Endothelial cell (in vitro differentiated cells): ENCODE data around the gene MMP17. TPM values are rescaled to one million over a fixed set of nuclear protein-coding genes. Genes with fewer than 3 reads are reported as not detected.

Experiments used
- DNase-seq: peaks from one replicate; pipeline ENCODE4 v3.0.0; 2021; ENCODE audit warnings: low spot score
- H3K27ac Mint-ChIP-seq: one replicate; pipeline ENCODE4 v1.8.0; 2021; ENCODE audit warnings: mixed read lengths, inconsistent platforms; ENCODE audit not compliant: unreplicated experiment
- H3K27me3 Mint-ChIP-seq: one replicate; pipeline ENCODE4 v1.8.0; 2021; ENCODE audit warnings: mild to moderate bottlenecking, moderate library complexity, mixed read lengths, inconsistent platforms; ENCODE audit not compliant: unreplicated experiment
- H3K36me3 Mint-ChIP-seq: one replicate; pipeline ENCODE4 v1.8.0; 2021; ENCODE audit warnings: mild to moderate bottlenecking, low read depth, mixed read lengths, inconsistent platforms; ENCODE audit not compliant: unreplicated experiment
- H3K4me1 Mint-ChIP-seq: one replicate; pipeline ENCODE4 v1.8.0; 2021; ENCODE audit warnings: mild to moderate bottlenecking, mixed read lengths, inconsistent platforms; ENCODE audit not compliant: unreplicated experiment
- H3K4me3 Mint-ChIP-seq: one replicate; pipeline ENCODE4 v1.8.0; 2021; ENCODE audit warnings: mild to moderate bottlenecking, mixed read lengths, inconsistent platforms; ENCODE audit not compliant: unreplicated experiment
- H3K9me3 Mint-ChIP-seq: one replicate; pipeline ENCODE4 v1.8.0; 2021; ENCODE audit warnings: mixed read lengths, inconsistent platforms; ENCODE audit not compliant: unreplicated experiment
- total RNA-seq: library from RNA; stranded (reverse); fragmentation: NEBNext Ultra II Directional; extraction: Animal tissue kit (Norgen Biotek cat#: 25700); gene quantifications from one replicate; pipeline ENCODE4 v1.2.1, GENCODE V29; 2021; ENCODE audit not compliant: unreplicated experiment
- TF ChIP-seq, protein P1 (sequence below): fragments of 200-600 bp; sonication (generic); IDR thresholded peaks from one replicate; pipeline ENCODE4 v1.5.0; 2021; ENCODE audit warnings: antibody characterized with exemption; ENCODE audit not compliant: unreplicated experiment

MMP17 gene
- total RNA-seq, 1 donor from 2014 or later: 6.3 TPM

DNA sequence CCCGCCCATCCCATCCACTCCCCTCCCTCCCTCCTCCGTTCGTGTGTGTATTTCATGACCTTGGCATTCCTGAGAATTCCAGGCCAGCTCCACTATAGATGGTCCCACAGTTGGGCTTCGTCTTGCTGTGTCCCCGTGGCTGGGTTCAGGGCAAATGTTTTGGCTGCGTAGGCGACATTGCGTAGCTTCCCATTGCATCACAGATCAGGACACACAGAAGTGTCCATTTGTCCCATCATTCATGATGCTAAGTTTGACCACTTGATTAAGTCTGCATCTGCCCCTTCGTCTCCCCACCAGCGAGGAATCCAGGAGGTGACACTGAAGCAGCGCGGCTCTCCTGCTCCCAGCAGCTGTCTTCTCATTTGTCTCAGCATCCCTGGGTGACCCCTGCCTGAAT, 38.6 kb upstream of the MMP17 start:
- no peaks in the 10 kb centered on the region for H3K4me1 Mint-ChIP-seq
- peak overlapping the region; percentile 47 for H3K4me3 Mint-ChIP-seq
- H3K27ac Mint-ChIP-seq: no peak overlapping the region
- peaks cover 9% of the 10 kb centered on the region for H3K27me3 Mint-ChIP-seq
- DNase-seq: no peak
- no peaks in the 10 kb centered on the region for H3K9me3 Mint-ChIP-seq
- TF ChIP-seq, protein P1, sequence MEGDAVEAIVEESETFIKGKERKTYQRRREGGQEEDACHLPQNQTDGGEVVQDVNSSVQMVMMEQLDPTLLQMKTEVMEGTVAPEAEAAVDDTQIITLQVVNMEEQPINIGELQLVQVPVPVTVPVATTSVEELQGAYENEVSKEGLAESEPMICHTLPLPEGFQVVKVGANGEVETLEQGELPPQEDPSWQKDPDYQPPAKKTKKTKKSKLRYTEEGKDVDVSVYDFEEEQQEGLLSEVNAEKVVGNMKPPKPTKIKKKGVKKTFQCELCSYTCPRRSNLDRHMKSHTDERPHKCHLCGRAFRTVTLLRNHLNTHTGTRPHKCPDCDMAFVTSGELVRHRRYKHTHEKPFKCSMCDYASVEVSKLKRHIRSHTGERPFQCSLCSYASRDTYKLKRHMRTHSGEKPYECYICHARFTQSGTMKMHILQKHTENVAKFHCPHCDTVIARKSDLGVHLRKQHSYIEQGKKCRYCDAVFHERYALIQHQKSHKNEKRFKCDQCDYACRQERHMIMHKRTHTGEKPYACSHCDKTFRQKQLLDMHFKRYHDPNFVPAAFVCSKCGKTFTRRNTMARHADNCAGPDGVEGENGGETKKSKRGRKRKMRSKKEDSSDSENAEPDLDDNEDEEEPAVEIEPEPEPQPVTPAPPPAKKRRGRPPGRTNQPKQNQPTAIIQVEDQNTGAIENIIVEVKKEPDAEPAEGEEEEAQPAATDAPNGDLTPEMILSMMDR: no peak
- peaks cover 46% of the 10 kb centered on the region for H3K36me3 Mint-ChIP-seq

DNA sequence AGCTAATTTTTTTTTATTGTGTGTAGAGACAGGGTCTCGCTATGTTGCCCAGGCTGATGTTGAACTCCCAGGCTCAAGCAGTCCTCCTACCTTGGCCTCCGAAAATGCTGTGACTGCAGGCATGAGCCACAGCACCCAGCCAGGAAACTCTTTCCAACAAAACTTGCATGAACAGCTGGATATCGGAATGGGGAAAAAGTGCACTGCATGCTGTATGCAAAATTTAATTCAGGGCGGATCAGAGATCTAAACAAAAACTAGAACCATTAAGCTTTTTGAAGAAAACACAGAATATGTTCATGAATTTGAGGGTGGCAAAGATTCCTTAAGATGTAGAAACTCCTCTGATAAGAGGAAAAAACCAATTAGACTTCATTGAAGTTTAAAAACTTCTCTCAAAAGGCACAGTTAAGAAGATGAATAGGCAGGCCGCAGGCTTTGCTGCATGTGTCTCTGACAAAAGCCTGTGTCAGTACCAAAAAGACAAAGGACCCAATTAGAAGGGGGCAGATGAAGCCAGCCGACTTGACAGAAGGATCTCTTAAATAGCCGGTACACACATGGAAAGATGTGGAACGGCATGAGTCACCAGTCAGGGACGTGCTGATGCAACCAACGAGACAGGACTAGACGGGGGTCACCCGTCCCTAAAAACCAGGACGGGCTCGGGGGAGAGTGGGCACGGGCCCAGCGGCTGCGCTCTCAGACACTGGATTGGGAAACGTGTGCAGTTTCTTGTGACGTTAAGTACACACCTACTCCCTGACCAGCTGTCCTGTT, 34.8 kb upstream of the MMP17 start:
- TF ChIP-seq, protein P1: no peak
- Mint-ChIP-seq H3K27me3 (peaks cover 9% of the 10 kb centered on the region), H3K4me1 (peaks cover 9% of the 10 kb centered on the region), H3K36me3 (peaks cover 37% of the 10 kb centered on the region), H3K4me3 (peak overlapping the region; percentile 40), H3K27ac (no peak overlapping the region), H3K9me3 (no peaks in the 10 kb centered on the region)
- DNase-seq: no peak

DNA sequence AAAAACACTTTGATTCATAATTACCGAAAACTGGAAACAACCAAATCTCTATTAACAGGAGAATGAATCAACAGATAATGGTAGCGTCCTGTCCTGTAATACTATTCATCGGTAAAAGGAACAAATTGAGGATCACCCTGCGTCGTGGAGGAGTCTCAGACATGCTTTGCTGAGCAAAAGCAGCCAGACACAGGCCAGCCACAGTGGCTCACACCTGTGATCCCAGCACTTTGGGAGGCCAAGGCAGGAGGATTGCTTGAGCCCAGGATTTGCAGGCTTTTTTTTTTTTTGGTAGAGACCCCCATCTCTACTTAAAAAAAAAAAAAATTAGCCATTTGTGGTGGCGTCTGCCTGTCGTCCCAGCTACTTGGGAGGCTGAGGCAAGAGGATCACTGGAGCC, 34.1 kb upstream of the MMP17 start:
- H3K27ac Mint-ChIP-seq: no peak overlapping the region
- peaks cover 9% of the 10 kb centered on the region for H3K27me3 Mint-ChIP-seq
- TF ChIP-seq, protein P1: no peak
- no peak for DNase-seq
- peaks cover 9% of the 10 kb centered on the region for H3K4me1 Mint-ChIP-seq
- H3K9me3 Mint-ChIP-seq: no peaks in the 10 kb centered on the region
- H3K4me3 Mint-ChIP-seq: no peak overlapping the region
- H3K36me3 Mint-ChIP-seq: peaks cover 39% of the 10 kb centered on the region

GRCh38 chr12:131794573-131794972, 33.6 kb upstream of the MMP17 start:
- Mint-ChIP-seq H3K4me3 (no peak overlapping the region), H3K9me3 (no peaks in the 10 kb centered on the region), H3K27ac (no peak overlapping the region), H3K27me3 (peaks cover 12% of the 10 kb centered on the region), H3K36me3 (peaks cover 39% of the 10 kb centered on the region), H3K4me1 (peaks cover 9% of the 10 kb centered on the region)
- no peak for DNase-seq
- TF ChIP-seq, protein P1: no peak

DNA sequence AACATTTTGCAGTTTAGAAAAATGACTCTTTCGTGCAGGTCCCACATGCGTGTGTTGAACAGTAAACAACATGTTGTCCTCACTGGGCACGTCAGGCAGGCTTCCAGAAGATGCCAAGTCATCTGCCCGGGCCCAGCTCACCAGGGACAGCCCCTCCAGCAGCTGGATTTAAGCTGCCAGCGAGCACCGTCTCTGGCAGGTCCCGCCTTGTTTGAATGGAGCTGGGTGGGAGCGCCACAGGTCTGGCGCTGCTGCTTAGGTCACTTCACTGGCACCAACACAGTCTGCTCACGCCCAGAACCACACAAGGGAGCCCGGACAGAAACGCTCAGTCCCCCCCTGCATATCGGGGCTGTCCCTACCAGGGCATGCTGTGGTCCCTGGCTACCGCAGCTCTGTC, 33.1 kb upstream of the MMP17 start:
- no peaks in the 10 kb centered on the region for H3K9me3 Mint-ChIP-seq
- TF ChIP-seq, protein P1: no peak
- H3K27me3 Mint-ChIP-seq: peaks cover 8% of the 10 kb centered on the region
- peaks cover 9% of the 10 kb centered on the region for H3K4me1 Mint-ChIP-seq
- H3K27ac Mint-ChIP-seq: no peak overlapping the region
- DNase-seq: no peak
- no peak overlapping the region for H3K4me3 Mint-ChIP-seq
- H3K36me3 Mint-ChIP-seq: peaks cover 34% of the 10 kb centered on the region
